Measurements from ENCODE around the gene TMEM167B. TPM values are rescaled to one million over a fixed set of nuclear protein-coding genes. Genes with fewer than 3 reads are reported as not detected.
A peak's percentile ranks its signal among the peaks of the same experiment; 100 is the strongest.
"Not testable (repeated sequence)": the region's sequence is repeated elsewhere in the genome, so short reads cannot be mapped to it uniquely, and the experiment has no call there.

The TMEM167B gene
- total RNA-seq (2014; rRNA removed; shearing (Covaris generic)) = 20.7 and 24.7 TPM in 2 replicates

- peak; percentile 94 to 96 for DNase-seq
- Histone ChIP-seq H3K4me3 (peak within 1 kb of the TSS; percentile 85), H3K4me1 (peaks cover 8% of the 10 kb centered on the region; the same call in 1 of the 2 replicates), H3K9me3 (replicated peaks) (no peaks in the 10 kb centered on the region), H3K36me3 (0 out of 2 replicates have a peak, but pooled peaks cover 3% of the 10 kb centered on the region), H3K27me3 (no peaks in the 10 kb centered on the region), H3K27ac (peak within 1 kb of the TSS; percentile 91)
Observed at GRCh38 chr1:109090196-109091077, at the start of gene TMEM167B. TSS of gene TMEM167B (plus strand) at chr1:109090764. CDS start at chr1:109090873, 109 bp downstream.

- H3K27ac ChIP-seq = peak overlapping the region; percentile 18; the same call in 1 of the 2 replicates
- no peaks in the 10 kb centered on the region for H3K9me3 ChIP-seq (replicated peaks)
- H3K4me1 ChIP-seq = peaks cover 3% of the 10 kb centered on the region; the same call in 1 of the 2 replicates
- peak; percentile 46 to 62 for DNase-seq
- no peaks in the 10 kb centered on the region for H3K36me3 ChIP-seq
- H3K27me3 ChIP-seq = no peaks in the 10 kb centered on the region
- H3K4me3 ChIP-seq = peak overlapping the region; percentile 97
Observed at GRCh38 chr1:109040989-109041620, 49.5 kb upstream of the TMEM167B start.

- DNase-seq = peak; percentile 94 to 95
- H3K36me3 ChIP-seq = no peaks in the 10 kb centered on the region
- peaks cover 3% of the 10 kb centered on the region; the same call in 1 of the 2 replicates for H3K4me1 ChIP-seq
- H3K27ac ChIP-seq = peak within 1 kb of the TSS; percentile 18; the same call in 1 of the 2 replicates
- H3K27me3 ChIP-seq = no peaks in the 10 kb centered on the region
- H3K4me3 ChIP-seq = peak within 1 kb of the TSS; percentile 97
- no peaks in the 10 kb centered on the region for H3K9me3 ChIP-seq (replicated peaks)
Observed at GRCh38 chr1:109041621-109042468, 48.7 kb upstream of the TMEM167B start, which contains the start of gene WDR47. TSS of gene WDR47 (minus strand) at chr1:109042102. CDS start at chr1:109023512, 18,590 bp downstream.

GRCh38 chr1:109045595-109045994 is 45.0 kb upstream of the TMEM167B start:
- Histone ChIP-seq H3K27ac (no peak overlapping the region), H3K4me3 (no peak overlapping the region), H3K4me1 (no peaks in the 10 kb centered on the region), H3K36me3 (no peaks in the 10 kb centered on the region), H3K27me3 (no peaks in the 10 kb centered on the region), H3K9me3 (replicated peaks) (no peaks in the 10 kb centered on the region)
- no peak for DNase-seq

GRCh38 chr1:109046671-109047070 is 43.9 kb upstream of the TMEM167B start:
- no peak overlapping the region for H3K4me3 ChIP-seq
- no peaks in the 10 kb centered on the region for H3K36me3 ChIP-seq
- DNase-seq = no peak
- H3K4me1 ChIP-seq = no peaks in the 10 kb centered on the region
- no peaks in the 10 kb centered on the region for H3K9me3 ChIP-seq (replicated peaks)
- H3K27me3 ChIP-seq = no peaks in the 10 kb centered on the region
- no peak overlapping the region for H3K27ac ChIP-seq

- Histone ChIP-seq H3K9me3 (replicated peaks) (no peaks in the 10 kb centered on the region), H3K27ac (no peak overlapping the region), H3K27me3 (no peaks in the 10 kb centered on the region), H3K4me3 (no peak overlapping the region), H3K36me3 (no peaks in the 10 kb centered on the region), H3K4me1 (no peaks in the 10 kb centered on the region)
- DNase-seq = no peak
Observed at GRCh38 chr1:109047339-109047738, 43.2 kb upstream of the TMEM167B start.

- no peaks in the 10 kb centered on the region for H3K36me3 ChIP-seq
Observed at GRCh38 chr1:109048335-109048734, 42.2 kb upstream of the TMEM167B start.

GRCh38 chr1:109050228-109050995 is 40.2 kb upstream of the TMEM167B start:
- H3K27ac ChIP-seq = no peak overlapping the region
- no peaks in the 10 kb centered on the region for H3K9me3 ChIP-seq (replicated peaks)
- H3K4me3 ChIP-seq = no peak overlapping the region
- no peaks in the 10 kb centered on the region for H3K27me3 ChIP-seq
- no peaks in the 10 kb centered on the region for H3K36me3 ChIP-seq
- no peaks in the 10 kb centered on the region for H3K4me1 ChIP-seq
- DNase-seq = no peak

More at GRCh38 chr1:109048335-109048734, 42.2 kb upstream of the TMEM167B start:
- Histone ChIP-seq H3K9me3 (replicated peaks) (no peaks in the 10 kb centered on the region), H3K27me3 (no peaks in the 10 kb centered on the region), H3K27ac (no peak overlapping the region), H3K4me1 (no peaks in the 10 kb centered on the region), H3K4me3 (no peak overlapping the region)
- no peak for DNase-seq

GRCh38 chr1:109052145-109052544 is 38.4 kb upstream of the TMEM167B start:
- H3K4me3 ChIP-seq; DNase-seq; H3K9me3 ChIP-seq (replicated peaks); H3K4me1 ChIP-seq; H3K27me3 ChIP-seq; H3K36me3 ChIP-seq; H3K27ac ChIP-seq: not testable (repeated sequence)

GRCh38 chr1:109056064-109056463 is 34.5 kb upstream of the TMEM167B start:
- Histone ChIP-seq H3K4me1 (no peaks in the 10 kb centered on the region), H3K9me3 (replicated peaks) (no peaks in the 10 kb centered on the region), H3K36me3 (0 out of 2 replicates have a peak, but pooled peaks cover 2% of the 10 kb centered on the region), H3K27ac (no peak overlapping the region), H3K4me3 (no peak overlapping the region), H3K27me3 (no peaks in the 10 kb centered on the region)
- no peak for DNase-seq

GRCh38 chr1:109059026-109059425 is 31.5 kb upstream of the TMEM167B start:
- Histone ChIP-seq H3K9me3 (replicated peaks) (no peaks in the 10 kb centered on the region), H3K36me3 (peaks cover 14% of the 10 kb centered on the region), H3K4me1 (no peaks in the 10 kb centered on the region), H3K4me3 (no peak overlapping the region), H3K27me3 (no peaks in the 10 kb centered on the region), H3K27ac (no peak overlapping the region)
- DNase-seq = no peak

- H3K4me1 ChIP-seq = no peaks in the 10 kb centered on the region
- no peak for DNase-seq
- H3K36me3 ChIP-seq = peaks cover 25% of the 10 kb centered on the region
- H3K27me3 ChIP-seq = no peaks in the 10 kb centered on the region
- no peaks in the 10 kb centered on the region for H3K9me3 ChIP-seq (replicated peaks)
- H3K4me3 ChIP-seq = no peak overlapping the region
- no peak overlapping the region for H3K27ac ChIP-seq
Observed at GRCh38 chr1:109060707-109061106, 29.9 kb upstream of the TMEM167B start.

- H3K36me3 ChIP-seq = peaks cover 29% of the 10 kb centered on the region
- H3K27ac ChIP-seq = no peak overlapping the region
- no peaks in the 10 kb centered on the region for H3K27me3 ChIP-seq
- no peaks in the 10 kb centered on the region for H3K9me3 ChIP-seq (replicated peaks)
- no peak for DNase-seq
- H3K4me3 ChIP-seq = no peak overlapping the region
- no peaks in the 10 kb centered on the region for H3K4me1 ChIP-seq
Observed at GRCh38 chr1:109061183-109061582, 29.4 kb upstream of the TMEM167B start.

- no peaks in the 10 kb centered on the region for H3K27me3 ChIP-seq
- peaks cover 48% of the 10 kb centered on the region for H3K36me3 ChIP-seq
- no peaks in the 10 kb centered on the region for H3K9me3 ChIP-seq (replicated peaks)
- DNase-seq = no peak
- no peaks in the 10 kb centered on the region for H3K4me1 ChIP-seq
- H3K4me3 ChIP-seq = no peak overlapping the region
- no peak overlapping the region for H3K27ac ChIP-seq
Observed at GRCh38 chr1:109065137-109065536, 25.4 kb upstream of the TMEM167B start.
